ENCODE results near the gene COX7A2L. TPM values are rescaled to one million over a fixed set of nuclear protein-coding genes. Genes with fewer than 3 reads are reported as not detected.
A peak's percentile ranks its signal among the peaks of the same experiment; 100 is the strongest.

The COX7A2L gene
- total and polyA plus RNA-seq, 2 experiments from 2014 or later, result 112 to 149 TPM

DNA sequence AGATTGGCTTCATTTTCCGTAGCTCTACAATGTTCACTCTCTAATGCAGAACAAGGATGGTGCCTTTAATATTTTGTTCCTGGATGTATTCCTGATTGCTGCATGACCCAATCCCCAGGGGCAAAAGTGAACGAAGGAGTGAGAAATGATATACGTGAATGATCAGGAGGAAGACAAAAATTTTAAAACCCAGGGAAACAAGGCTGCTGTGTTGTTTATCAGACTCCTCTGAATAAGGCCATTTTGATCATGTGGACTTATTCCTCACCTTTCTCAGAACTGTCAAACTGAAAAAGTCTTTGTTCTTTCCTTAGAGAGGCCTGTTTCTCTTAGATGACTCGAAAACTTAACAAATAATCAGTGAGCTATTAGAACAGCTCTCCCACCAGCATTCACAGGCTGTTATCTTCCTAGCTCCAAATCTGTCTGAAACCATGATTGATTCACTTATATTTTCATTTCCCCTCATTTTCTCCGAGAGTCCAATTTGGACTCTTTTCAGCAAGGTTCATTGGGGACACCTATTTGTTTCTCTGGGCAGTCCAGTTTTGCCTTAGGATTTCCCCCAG is 29.5 kb upstream of the COX7A2L start:
- DNase-seq (ENCODE audit: low spot score) (no peak), ATAC-seq (no peak)
- peaks cover 7% of the 10 kb centered on the region for H3K4me1 ChIP-seq (ENCODE audit: insufficient read depth)
- H3K27me3 ChIP-seq (ENCODE audit: insufficient read depth), result no peaks in the 10 kb centered on the region
- Mint-ChIP-seq H3K27me3 (ENCODE audit: insufficient read depth, low read depth, poor library complexity) (peaks cover 6% of the 10 kb centered on the region), H3K36me3 (ENCODE audit: low read depth) (peaks cover 12% of the 10 kb centered on the region; the same call in 1 of the 3 replicates), H3K9me3 (no peaks in the 10 kb centered on the region; the same call in 2 of the 3 replicates), H3K27ac (peak overlapping the region; percentile 63; the same call in 1 of the 2 replicates), H3K4me3 (no peak overlapping the region), H3K4me1 (peaks cover 15% of the 10 kb centered on the region)
- H3K4me2 ChIP-seq, result peak overlapping the region; percentile 61
- TF ChIP-seq, protein P1, sequence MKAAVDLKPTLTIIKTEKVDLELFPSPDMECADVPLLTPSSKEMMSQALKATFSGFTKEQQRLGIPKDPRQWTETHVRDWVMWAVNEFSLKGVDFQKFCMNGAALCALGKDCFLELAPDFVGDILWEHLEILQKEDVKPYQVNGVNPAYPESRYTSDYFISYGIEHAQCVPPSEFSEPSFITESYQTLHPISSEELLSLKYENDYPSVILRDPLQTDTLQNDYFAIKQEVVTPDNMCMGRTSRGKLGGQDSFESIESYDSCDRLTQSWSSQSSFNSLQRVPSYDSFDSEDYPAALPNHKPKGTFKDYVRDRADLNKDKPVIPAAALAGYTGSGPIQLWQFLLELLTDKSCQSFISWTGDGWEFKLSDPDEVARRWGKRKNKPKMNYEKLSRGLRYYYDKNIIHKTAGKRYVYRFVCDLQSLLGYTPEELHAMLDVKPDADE (IDR thresholded peaks at IDR 0.05), result no peak
- TF ChIP-seq JUNB (IDR thresholded peaks at IDR 0.05; ENCODE audit: unreplicated experiment) (no peak), EZH2phosphoT487 (IDR thresholded peaks at IDR 0.05; ENCODE audit: unreplicated experiment) (no peak), EZH2 (IDR thresholded peaks at IDR 0.05; ENCODE audit: low read depth, unreplicated experiment) (no peak), ZNF331 (CRISPR knock-in tag; IDR thresholded peaks at IDR 0.05; ENCODE audit: low read depth) (no peak), POLR2AphosphoS5 (IDR thresholded peaks at IDR 0.05; ENCODE audit: low read depth) (no peak), CREB1 (CRISPR knock-in tag; IDR thresholded peaks at IDR 0.05; ENCODE audit: low read depth) (no peak), STAT1 (IDR thresholded peaks at IDR 0.05; ENCODE audit: unreplicated experiment) (no peak), NANOG (IDR thresholded peaks at IDR 0.05; ENCODE audit: borderline replicate concordance) (no peak)
- H3K4me3 ChIP-seq, result peak overlapping the region; percentile 5; the same call in 1 of the 2 replicates
- no peaks in the 10 kb centered on the region for H3K9me2 ChIP-seq (ENCODE audit: insufficient read depth)
- no peaks in the 10 kb centered on the region for H3K79me2 ChIP-seq (replicated peaks; ENCODE audit: insufficient read depth)
- peak overlapping the region; percentile 82 for H2AFZ ChIP-seq
- H3F3A ChIP-seq (replicated peaks; ENCODE audit: low read depth), result 0 out of 2 replicates have a peak, but pooled peaks cover 7% of the 10 kb centered on the region
- H3K36me3 ChIP-seq (ENCODE audit: insufficient read depth), result no peaks in the 10 kb centered on the region
- H4K20me1 ChIP-seq (replicated peaks; ENCODE audit: insufficient read depth), result no peaks in the 10 kb centered on the region
- H3K27ac ChIP-seq (ENCODE audit: low read depth), result peak overlapping the region; percentile 77; the same call in 1 of the 2 replicates

DNA sequence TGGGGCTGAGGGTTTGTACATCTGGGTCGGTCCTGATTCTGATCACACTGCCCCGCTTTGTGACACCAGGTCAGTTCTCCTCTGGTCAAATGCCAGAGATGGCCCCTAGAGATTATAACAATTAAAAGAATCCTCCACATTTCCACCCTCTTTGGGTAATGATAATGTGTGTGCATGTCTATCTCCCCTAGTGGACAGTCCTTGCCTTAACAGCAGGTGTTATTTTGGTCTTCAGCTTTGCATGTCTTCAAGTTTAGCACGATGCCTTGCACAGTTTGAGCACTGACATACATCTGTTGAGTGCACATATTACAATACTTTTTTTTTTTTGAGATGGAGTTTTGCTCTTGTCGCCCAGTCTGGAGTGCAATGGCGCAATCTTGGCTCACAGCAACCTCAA is 25.7 kb upstream of the COX7A2L start:
- Mint-ChIP-seq H3K27ac (no peak overlapping the region), H3K9me3 (no peaks in the 10 kb centered on the region), H3K4me3 (no peak overlapping the region), H3K27me3 (ENCODE audit: insufficient read depth, low read depth, poor library complexity) (peaks cover 6% of the 10 kb centered on the region), H3K4me1 (peaks cover 16% of the 10 kb centered on the region), H3K36me3 (ENCODE audit: low read depth) (peaks cover 2% of the 10 kb centered on the region; the same call in 1 of the 3 replicates)
- Histone ChIP-seq H3K27me3 (ENCODE audit: insufficient read depth) (no peaks in the 10 kb centered on the region), H3K79me2 (replicated peaks; ENCODE audit: insufficient read depth) (no peaks in the 10 kb centered on the region), H3K4me3 (no peak overlapping the region), H4K20me1 (replicated peaks; ENCODE audit: insufficient read depth) (no peaks in the 10 kb centered on the region), H2AFZ (no peak overlapping the region), H3K36me3 (ENCODE audit: insufficient read depth) (no peaks in the 10 kb centered on the region), H3K4me1 (ENCODE audit: insufficient read depth) (peaks cover 7% of the 10 kb centered on the region), H3K9me2 (ENCODE audit: insufficient read depth) (no peaks in the 10 kb centered on the region), H3K4me2 (no peak overlapping the region), H3F3A (replicated peaks; ENCODE audit: low read depth) (no peaks in the 10 kb centered on the region), H3K27ac (ENCODE audit: low read depth) (no peak overlapping the region)
- TF ChIP-seq, protein P2, sequence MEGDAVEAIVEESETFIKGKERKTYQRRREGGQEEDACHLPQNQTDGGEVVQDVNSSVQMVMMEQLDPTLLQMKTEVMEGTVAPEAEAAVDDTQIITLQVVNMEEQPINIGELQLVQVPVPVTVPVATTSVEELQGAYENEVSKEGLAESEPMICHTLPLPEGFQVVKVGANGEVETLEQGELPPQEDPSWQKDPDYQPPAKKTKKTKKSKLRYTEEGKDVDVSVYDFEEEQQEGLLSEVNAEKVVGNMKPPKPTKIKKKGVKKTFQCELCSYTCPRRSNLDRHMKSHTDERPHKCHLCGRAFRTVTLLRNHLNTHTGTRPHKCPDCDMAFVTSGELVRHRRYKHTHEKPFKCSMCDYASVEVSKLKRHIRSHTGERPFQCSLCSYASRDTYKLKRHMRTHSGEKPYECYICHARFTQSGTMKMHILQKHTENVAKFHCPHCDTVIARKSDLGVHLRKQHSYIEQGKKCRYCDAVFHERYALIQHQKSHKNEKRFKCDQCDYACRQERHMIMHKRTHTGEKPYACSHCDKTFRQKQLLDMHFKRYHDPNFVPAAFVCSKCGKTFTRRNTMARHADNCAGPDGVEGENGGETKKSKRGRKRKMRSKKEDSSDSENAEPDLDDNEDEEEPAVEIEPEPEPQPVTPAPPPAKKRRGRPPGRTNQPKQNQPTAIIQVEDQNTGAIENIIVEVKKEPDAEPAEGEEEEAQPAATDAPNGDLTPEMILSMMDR (conservative IDR thresholded peaks at IDR 0.05; ENCODE audit: low read depth in 2 of 2), result peak; percentile 46 to 65
- TF ChIP-seq STAT1 (IDR thresholded peaks at IDR 0.05; ENCODE audit: unreplicated experiment), result no peak
- no peak for ATAC-seq
- peak; percentile 42 for DNase-seq (ENCODE audit: low spot score)
